BLaER1 (cell line): Measurements from ENCODE around the gene SLC22A23.

ENCODE experiments used
- H3K27ac ChIP-seq: shearing (Covaris generic); formaldehyde crosslinking; 2 replicates; pipeline ENCODE4 v1.8.1; 2022
- H3K27me3 ChIP-seq: shearing (Covaris generic); formaldehyde crosslinking; 2 replicates; pipeline ENCODE4 v1.8.1; 2022
- H3K36me3 ChIP-seq: shearing (Covaris generic); formaldehyde crosslinking; 2 replicates; pipeline ENCODE4 v1.8.1; 2022
- H3K4me1 ChIP-seq: shearing (Covaris generic); formaldehyde crosslinking; 2 replicates; pipeline ENCODE4 v1.8.1; 2022
- H3K4me2 ChIP-seq: shearing (Covaris generic); formaldehyde crosslinking; 2 replicates; pipeline ENCODE4 v1.8.1; 2022
- H3K4me3 ChIP-seq: shearing (Covaris generic); formaldehyde crosslinking; 2 replicates; pipeline ENCODE4 v1.8.1; 2022
- H3K9ac ChIP-seq: shearing (Covaris generic); formaldehyde crosslinking; 2 replicates; pipeline ENCODE4 v1.8.1; 2022
- H3K9me3 ChIP-seq: shearing (Covaris generic); formaldehyde crosslinking; 2 replicates; pipeline ENCODE4 v1.8.1; 2022
- H4K20me1 ChIP-seq: shearing (Covaris generic); formaldehyde crosslinking; 2 replicates; pipeline ENCODE4 v1.8.1; 2022
- Cebpa-rat ChIP-seq: shearing (Covaris generic); IDR thresholded peaks from 2 replicates; pipeline ENCODE4 v1.8.1; 2022

Gene SLC22A23

DNA sequence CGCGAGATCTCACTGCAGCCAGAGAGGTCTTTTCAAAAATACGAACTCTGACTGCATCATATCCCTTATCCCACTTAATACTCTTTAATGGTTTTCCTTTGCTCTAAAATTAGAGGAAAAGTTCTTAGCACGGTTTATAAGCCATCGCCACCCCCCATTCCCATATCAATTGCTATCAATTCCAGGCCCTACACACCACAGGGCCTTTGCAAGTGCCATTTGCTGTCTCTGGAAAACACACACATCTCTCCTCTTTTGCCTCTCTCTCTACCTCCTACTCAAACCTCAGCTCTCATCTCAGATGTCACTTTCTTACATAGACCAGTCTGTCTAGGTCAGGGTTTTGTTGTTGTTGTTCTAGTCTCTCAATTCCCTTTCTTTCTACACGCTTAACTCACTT, 9.8 kb downstream of the SLC22A23 start:
- no peaks in the 10 kb centered on the region for H3K4me1 ChIP-seq
- H3K4me2 ChIP-seq: no peak overlapping the region
- no peak for TF ChIP-seq Cebpa-rat
- no peak overlapping the region for H3K27ac ChIP-seq
- H3K27me3 ChIP-seq: no peaks in the 10 kb centered on the region
- H4K20me1 ChIP-seq: no peaks in the 10 kb centered on the region
- no peaks in the 10 kb centered on the region for H3K9me3 ChIP-seq
- no peak overlapping the region for H3K4me3 ChIP-seq
- H3K36me3 ChIP-seq: no peaks in the 10 kb centered on the region
- no peak overlapping the region for H3K9ac ChIP-seq

DNA sequence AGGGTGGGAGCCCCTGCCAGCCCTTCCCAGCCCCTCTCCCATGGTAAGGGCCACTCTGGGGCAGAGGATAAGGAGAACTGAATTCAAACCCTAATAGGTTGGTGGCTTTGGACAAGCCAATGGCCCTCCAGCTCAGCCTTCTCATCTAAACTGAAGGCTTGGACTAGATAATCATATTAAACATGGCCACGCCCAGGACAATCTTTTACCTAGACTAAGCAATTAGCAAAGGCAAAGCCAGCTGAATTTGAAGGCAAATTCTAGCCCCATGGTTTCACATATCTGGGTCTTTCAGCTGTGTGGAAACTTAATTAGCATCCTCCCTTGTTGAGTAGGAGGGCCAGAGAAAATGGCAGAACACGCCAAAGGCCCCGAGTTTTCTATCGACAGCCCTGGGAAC, 10.7 kb downstream of the SLC22A23 start:
- Histone ChIP-seq H3K27me3 (no peaks in the 10 kb centered on the region), H3K4me1 (no peaks in the 10 kb centered on the region), H3K4me2 (no peak overlapping the region), H3K9ac (no peak overlapping the region), H4K20me1 (no peaks in the 10 kb centered on the region), H3K27ac (no peak overlapping the region), H3K9me3 (no peaks in the 10 kb centered on the region), H3K4me3 (no peak overlapping the region), H3K36me3 (no peaks in the 10 kb centered on the region)
- TF ChIP-seq Cebpa-rat: no peak

DNA sequence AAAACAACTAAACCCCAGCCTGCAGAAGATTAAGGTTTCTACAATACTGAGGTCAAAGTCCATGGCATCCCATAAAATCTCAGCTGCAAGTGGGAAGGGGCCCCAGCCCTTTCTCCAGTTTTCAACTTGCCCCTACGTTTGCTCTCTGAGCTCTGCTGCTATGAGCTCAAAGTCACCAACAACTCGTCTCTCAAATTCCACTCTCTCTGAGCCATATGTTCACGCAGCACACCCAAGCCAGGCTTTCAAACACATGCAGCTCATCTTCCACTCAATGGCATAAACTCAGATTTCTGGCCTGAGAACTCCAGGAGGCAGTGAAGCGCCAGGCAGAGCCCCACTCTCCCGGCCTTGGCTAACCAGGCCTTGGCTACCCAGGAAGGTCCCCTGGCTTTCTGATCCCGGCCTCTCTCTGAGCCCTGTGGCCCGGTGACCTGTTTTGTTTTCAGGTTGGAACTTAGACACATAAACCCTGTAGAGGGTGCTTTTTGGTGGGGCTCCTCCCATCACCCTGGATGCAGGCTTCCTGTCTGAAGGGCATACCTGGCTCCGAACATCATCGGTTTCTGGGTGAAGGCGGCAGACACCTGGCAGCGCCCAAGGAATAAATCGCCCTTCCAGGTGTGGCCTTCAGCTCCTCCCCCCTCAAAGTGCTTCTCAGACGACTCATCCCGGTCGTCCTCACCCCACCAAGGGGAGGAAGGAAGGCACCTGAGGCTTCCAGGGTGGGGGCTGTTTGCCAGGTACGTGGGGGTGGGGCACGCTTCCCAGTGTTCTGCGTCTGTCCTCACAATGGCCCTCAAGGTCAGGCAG, 12.4 kb downstream of the SLC22A23 start:
- H4K20me1 ChIP-seq: no peaks in the 10 kb centered on the region
- H3K36me3 ChIP-seq: no peaks in the 10 kb centered on the region
- H3K27me3 ChIP-seq: no peaks in the 10 kb centered on the region
- no peak overlapping the region for H3K9ac ChIP-seq
- TF ChIP-seq Cebpa-rat: no peak
- no peaks in the 10 kb centered on the region for H3K9me3 ChIP-seq
- no peak overlapping the region for H3K4me2 ChIP-seq
- H3K4me3 ChIP-seq: no peak overlapping the region
- H3K27ac ChIP-seq: no peak overlapping the region
- H3K4me1 ChIP-seq: no peaks in the 10 kb centered on the region

DNA sequence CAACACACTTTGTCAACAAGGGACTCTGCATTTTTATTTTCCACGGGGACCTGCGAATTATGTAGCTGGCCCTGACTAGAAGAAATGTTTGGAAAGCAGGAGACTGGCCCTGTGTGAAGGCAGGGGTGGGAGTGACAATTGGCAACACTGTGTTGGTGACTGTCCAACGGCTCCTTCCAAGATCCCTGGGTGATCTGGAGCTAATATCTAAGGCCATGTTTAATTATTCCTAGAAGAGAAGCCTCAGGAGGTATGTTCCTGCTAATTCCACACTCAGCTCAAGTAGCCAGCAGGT, 13.7 kb downstream of the SLC22A23 start:
- H3K4me3 ChIP-seq: no peak overlapping the region
- no peaks in the 10 kb centered on the region for H3K4me1 ChIP-seq
- H3K36me3 ChIP-seq: no peaks in the 10 kb centered on the region
- no peak overlapping the region for H3K27ac ChIP-seq
- H3K9me3 ChIP-seq: no peaks in the 10 kb centered on the region
- H3K4me2 ChIP-seq: no peak overlapping the region
- TF ChIP-seq Cebpa-rat: no peak
- no peaks in the 10 kb centered on the region for H4K20me1 ChIP-seq
- H3K9ac ChIP-seq: no peak overlapping the region
- no peaks in the 10 kb centered on the region for H3K27me3 ChIP-seq

DNA sequence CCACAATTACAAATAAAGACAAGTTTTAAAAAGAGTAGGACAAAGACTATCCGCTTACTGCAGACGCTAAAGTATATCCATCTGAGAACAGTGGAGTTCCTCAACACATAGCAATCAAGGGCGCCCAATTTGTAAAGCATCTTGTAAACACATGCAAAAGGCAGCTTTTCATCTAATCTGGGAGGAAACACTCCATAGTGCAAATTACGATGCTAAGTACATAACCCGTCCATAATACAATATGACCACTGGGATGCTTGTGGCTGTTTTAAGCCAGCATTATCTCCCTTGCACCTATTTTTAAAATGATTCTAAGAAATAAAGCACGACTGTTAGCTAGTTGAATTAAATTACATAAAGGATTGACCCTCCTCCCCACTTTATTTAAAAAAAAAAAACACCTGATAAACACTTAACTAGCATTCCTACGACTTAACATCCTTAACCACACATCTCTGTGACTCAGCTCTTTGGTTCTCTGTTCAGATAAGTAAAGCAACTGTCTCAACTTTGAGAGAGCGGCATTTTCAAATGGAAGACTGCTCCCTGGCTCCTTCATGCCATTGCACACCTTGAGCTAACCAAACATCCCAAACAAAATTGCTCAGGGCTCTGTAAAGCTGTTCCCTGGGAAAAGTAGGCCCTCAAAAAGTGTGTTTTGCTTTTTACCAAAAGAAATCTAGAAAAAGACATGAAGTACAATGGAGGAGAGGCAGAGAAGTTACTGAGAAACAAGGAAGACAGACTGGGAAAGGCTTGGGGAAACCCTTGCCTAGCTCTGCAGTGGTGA, 14.2 kb downstream of the SLC22A23 start:
- H3K4me1 ChIP-seq: no peaks in the 10 kb centered on the region
- H4K20me1 ChIP-seq: no peaks in the 10 kb centered on the region
- H3K27ac ChIP-seq: no peak overlapping the region
- H3K4me3 ChIP-seq: no peak overlapping the region
- H3K9ac ChIP-seq: no peak overlapping the region
- no peak for TF ChIP-seq Cebpa-rat
- H3K27me3 ChIP-seq: no peaks in the 10 kb centered on the region
- no peaks in the 10 kb centered on the region for H3K36me3 ChIP-seq
- H3K4me2 ChIP-seq: no peak overlapping the region
- no peaks in the 10 kb centered on the region for H3K9me3 ChIP-seq

DNA sequence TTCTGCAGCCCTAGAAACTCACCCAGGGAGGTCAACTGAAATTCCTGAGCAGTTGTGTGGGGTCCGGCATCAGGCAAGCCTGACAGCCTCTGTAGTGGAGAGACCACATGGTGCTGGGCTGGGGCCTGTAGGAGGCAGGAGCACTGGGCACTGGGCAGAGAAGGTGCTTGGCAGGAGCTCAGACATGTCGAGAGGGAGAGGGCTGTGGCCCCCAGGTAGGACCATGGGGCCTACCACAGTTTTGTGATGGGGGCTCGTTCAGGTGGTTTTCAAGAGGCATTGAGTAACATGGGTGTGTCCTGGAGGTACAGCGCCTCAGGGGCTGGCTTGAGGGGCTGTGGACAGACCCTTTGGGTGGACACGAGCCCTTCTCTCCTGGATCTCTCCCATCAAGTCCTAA, 15.9 kb downstream of the SLC22A23 start:
- Histone ChIP-seq H3K4me3 (no peak overlapping the region), H3K36me3 (no peaks in the 10 kb centered on the region), H3K27me3 (no peaks in the 10 kb centered on the region), H3K9me3 (no peaks in the 10 kb centered on the region), H4K20me1 (no peaks in the 10 kb centered on the region), H3K4me2 (no peak overlapping the region), H3K9ac (no peak overlapping the region), H3K4me1 (no peaks in the 10 kb centered on the region), H3K27ac (no peak overlapping the region)
- no peak for TF ChIP-seq Cebpa-rat

DNA sequence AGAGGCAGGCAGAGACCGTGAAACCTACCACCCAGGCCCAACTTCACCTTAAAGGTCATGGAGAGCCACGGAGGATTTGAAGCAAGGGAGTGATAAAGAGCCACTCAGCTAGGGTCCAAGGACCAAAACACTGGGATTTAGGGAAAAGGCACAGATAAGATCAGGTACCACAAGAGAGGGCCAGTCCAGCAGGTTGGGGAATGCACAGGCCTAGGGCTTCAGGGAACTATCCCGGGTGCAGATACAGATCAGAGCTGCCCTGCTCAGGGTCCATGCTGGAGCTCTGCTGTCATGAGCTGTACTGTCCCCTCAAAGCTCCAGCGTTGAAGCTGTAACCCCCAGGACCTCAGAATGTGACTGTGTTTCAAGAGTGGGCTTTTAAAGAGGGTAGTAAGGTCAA, 16.9 kb downstream of the SLC22A23 start:
- no peaks in the 10 kb centered on the region for H3K27me3 ChIP-seq
- H3K9me3 ChIP-seq: no peaks in the 10 kb centered on the region
- H3K36me3 ChIP-seq: no peaks in the 10 kb centered on the region
- H3K4me1 ChIP-seq: no peaks in the 10 kb centered on the region
- no peak overlapping the region for H3K27ac ChIP-seq
- no peaks in the 10 kb centered on the region for H4K20me1 ChIP-seq
- no peak for TF ChIP-seq Cebpa-rat
- H3K9ac ChIP-seq: no peak overlapping the region
- H3K4me2 ChIP-seq: no peak overlapping the region
- no peak overlapping the region for H3K4me3 ChIP-seq

DNA sequence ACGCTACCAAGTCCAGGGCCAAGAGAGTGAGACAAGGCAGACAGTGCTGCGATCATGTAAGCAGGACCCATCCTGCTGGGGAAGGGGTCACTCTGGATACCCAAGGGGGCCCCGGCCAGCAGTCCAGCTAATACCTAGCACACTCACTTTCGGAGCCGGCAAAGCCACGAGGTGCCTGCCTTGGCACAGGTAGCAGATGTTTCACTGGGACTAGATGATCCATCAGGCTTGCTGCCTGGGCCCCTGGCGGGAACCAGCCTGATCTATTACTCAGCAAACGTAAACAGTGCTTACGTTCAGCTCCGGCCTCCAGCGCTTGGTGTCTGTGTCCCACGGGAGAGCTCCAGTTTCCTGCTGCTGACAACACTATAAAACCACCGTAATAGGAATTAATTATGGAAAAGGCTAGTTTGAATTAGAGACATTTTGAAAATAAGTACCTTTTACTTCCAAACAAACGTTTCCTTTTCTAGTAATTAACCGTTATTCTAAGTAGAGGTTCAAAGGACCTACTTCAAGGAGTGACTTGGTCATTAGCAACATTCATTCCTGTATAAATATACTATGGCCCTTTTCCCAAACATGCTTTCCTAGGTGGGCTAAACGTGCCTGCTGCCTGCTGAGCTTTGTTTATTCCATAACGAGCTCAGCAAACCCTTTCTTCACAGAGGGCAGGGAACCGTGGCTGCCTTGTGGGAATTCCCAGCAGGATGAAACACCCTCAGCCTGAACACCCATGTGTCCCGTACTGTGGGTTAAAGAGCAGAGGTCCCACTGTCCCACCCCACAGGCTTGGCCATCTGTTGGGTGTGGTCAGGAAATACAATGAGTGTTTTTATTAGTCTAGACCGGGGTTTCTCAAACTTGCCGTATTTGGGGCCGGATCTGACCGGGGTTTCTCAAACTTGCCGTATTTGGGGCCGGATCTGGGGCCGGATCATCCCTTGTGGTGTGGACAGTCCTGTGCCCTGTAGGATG, 18.4 kb downstream of the SLC22A23 start:
- no peaks in the 10 kb centered on the region for H3K9me3 ChIP-seq
- no peak overlapping the region for H3K27ac ChIP-seq
- no peaks in the 10 kb centered on the region for H3K36me3 ChIP-seq
- TF ChIP-seq Cebpa-rat: no peak
- no peak overlapping the region for H3K4me3 ChIP-seq
- H3K4me1 ChIP-seq: no peaks in the 10 kb centered on the region
- no peak overlapping the region for H3K9ac ChIP-seq
- no peak overlapping the region for H3K4me2 ChIP-seq
- no peaks in the 10 kb centered on the region for H4K20me1 ChIP-seq
- H3K27me3 ChIP-seq: no peaks in the 10 kb centered on the region

DNA sequence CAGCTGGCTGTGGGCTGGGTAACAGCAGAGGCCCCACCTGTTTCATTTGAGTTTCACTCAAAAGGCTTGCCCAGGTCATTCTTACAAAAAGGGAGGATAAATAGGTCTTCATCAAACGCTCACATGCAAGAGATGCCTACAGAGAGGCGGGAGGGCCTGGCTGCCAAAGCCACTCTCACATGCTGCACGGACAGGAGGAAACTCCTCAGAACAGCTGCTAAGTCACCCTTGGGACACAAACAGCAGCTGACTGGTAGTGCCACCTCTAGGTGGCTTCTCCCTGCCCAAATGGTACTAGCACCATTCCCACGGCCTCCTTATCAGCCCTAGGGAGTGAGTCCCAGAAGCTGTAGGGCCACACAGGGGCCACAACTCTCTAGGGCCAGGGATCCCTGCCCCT, 23.8 kb downstream of the SLC22A23 start:
- no peak overlapping the region for H3K27ac ChIP-seq
- no peak for TF ChIP-seq Cebpa-rat

More for the DNA sequence above, 23.8 kb downstream of the SLC22A23 start:
- Histone ChIP-seq H3K4me1 (peaks cover 15% of the 10 kb centered on the region), H3K36me3 (no peaks in the 10 kb centered on the region), H3K9me3 (no peaks in the 10 kb centered on the region), H3K4me3 (no peak overlapping the region), H3K27me3 (no peaks in the 10 kb centered on the region), H3K4me2 (peak overlapping the region; percentile 34), H4K20me1 (no peaks in the 10 kb centered on the region), H3K9ac (no peak overlapping the region)
